Astrocyte of the spinal cord (primary cell): Measurements from ENCODE around the gene COX6B1.
A peak's percentile ranks its signal among the peaks of the same experiment; 100 is the strongest.

ENCODE experiments used
- DNase-seq: peaks from one replicate; pipeline ENCODE4 v3.0.0; 2011; ENCODE audit warnings: low read depth, low spot score
- H3K4me3 ChIP-seq: 2 replicates; pipeline ENCODE4 v1.5.1; 2011; ENCODE audit warnings: low read depth, mild to moderate bottlenecking, low read length, moderate library complexity
- in situ Hi-C: cut with HindIII; loops from 2 replicates; pipeline ENCODE4 v1.10.0; 2017; ENCODE audit warnings: low sequenced_read_pairs
- TF ChIP-seq, protein P1 (sequence below): IDR thresholded peaks from 2 replicates; pipeline ENCODE4 v1.5.1; 2012; ENCODE audit warnings: low read depth, mild to moderate bottlenecking, low read length, inconsistent platforms

Gene COX6B1

DNA sequence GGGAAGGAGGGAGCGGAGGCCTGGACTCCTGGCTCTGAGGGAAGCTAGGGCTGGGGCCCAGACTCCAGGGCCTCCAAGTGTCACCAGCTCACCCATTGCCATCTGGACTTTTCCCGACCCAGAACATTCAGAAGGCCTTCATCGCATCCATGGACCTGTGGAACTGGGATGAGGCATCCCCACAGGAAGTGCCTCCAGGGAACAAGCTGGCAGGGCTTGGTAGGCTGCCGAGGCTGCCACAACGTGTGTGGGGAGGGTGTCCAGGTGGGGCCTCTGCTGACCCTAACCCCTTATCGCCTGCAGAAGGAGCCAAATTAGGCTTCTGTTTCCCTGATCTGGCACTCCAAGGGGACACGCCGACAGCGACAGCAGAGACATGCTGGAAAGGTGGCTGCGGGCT lies 5.8 kb upstream of the COX6B1 start:
- TF ChIP-seq, protein P1, sequence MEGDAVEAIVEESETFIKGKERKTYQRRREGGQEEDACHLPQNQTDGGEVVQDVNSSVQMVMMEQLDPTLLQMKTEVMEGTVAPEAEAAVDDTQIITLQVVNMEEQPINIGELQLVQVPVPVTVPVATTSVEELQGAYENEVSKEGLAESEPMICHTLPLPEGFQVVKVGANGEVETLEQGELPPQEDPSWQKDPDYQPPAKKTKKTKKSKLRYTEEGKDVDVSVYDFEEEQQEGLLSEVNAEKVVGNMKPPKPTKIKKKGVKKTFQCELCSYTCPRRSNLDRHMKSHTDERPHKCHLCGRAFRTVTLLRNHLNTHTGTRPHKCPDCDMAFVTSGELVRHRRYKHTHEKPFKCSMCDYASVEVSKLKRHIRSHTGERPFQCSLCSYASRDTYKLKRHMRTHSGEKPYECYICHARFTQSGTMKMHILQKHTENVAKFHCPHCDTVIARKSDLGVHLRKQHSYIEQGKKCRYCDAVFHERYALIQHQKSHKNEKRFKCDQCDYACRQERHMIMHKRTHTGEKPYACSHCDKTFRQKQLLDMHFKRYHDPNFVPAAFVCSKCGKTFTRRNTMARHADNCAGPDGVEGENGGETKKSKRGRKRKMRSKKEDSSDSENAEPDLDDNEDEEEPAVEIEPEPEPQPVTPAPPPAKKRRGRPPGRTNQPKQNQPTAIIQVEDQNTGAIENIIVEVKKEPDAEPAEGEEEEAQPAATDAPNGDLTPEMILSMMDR, result no peak
- in situ Hi-C loops, result no loop called here

GRCh38 chr19:35642798-35643254 lies 5.3 kb upstream of the COX6B1 start:
- TF ChIP-seq, protein P1, result no peak
- in situ Hi-C loops, result no loop called here
- peak overlapping the region; percentile 53 for H3K4me3 ChIP-seq
- DNase-seq, result no peak

More for the DNA sequence above, 5.8 kb upstream of the COX6B1 start:
- DNase-seq, result no peak
- no peak overlapping the region for H3K4me3 ChIP-seq

- in situ Hi-C loops, result no loop called here
- peak; percentile 82 for DNase-seq
- H3K4me3 ChIP-seq, result peak overlapping the region; percentile 53
- TF ChIP-seq, protein P1, result no peak
Measured at GRCh38 chr19:35643255-35644205, 4.6 kb upstream of the COX6B1 start.

DNA sequence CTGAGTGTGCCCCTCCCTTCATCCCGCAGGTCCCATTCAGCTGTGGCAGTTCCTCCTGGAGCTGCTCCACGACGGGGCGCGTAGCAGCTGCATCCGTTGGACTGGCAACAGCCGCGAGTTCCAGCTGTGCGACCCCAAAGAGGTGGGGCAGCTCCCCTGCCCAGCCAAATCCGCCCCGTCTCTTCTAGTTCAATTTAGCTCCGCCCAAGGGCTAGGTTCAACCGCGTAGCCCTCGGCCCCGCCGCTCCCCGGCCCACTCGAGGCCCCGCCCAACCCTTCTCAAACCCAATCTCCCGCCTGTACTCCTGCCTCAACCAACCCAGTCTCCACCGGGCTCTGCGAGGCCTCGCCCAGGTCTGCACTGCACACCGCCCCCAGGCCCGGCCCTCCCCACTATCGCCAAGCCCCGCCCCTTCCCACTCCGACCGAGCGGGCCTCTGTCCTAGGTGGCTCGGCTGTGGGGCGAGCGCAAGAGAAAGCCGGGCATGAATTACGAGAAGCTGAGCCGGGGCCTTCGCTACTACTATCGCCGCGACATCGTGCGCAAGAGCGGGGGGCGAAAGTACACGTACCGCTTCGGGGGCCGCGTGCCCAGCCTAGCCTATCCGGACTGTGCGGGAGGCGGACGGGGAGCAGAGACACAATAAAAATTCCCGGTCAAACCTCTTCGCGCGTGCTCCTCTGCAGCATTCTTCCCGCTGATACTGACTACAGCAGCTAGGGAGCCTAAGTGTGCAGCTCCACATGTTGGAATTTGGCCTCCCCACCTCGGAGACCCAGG lies 3.7 kb upstream of the COX6B1 start:
- TF ChIP-seq, protein P1, result no peak
- in situ Hi-C loops, result no loop called here
- DNase-seq, result peak; percentile 95
- peak overlapping the region; percentile 53 for H3K4me3 ChIP-seq

- in situ Hi-C loops, result no loop called here
- H3K4me3 ChIP-seq, result peak overlapping the region; percentile 53
Measured at GRCh38 chr19:35644987-35645679, 3.0 kb upstream of the COX6B1 start.

More at GRCh38 chr19:35644987-35645679, 3.0 kb upstream of the COX6B1 start:
- TF ChIP-seq, protein P1, result no peak
- peak; percentile 47 for DNase-seq
